ENCODE measurements around the gene POU2AF1. TPM values are rescaled to one million over a fixed set of nuclear protein-coding genes. Genes with fewer than 3 reads are reported as not detected.

The POU2AF1 gene
- total RNA-seq, 3 donors from 2014 or later (not counting 1 experiment from before 2014, with no cell fraction given): 0.82 to 16.8 (median 1.1) TPM

- H3K36me3 ChIP-seq (ENCODE audit: control insufficient read depth, insufficient read depth, low read length): no peaks in the 10 kb centered on the region
- no peak overlapping the region for H3K4me3 ChIP-seq (ENCODE audit: low read length)
- H3K9me3 Mint-ChIP-seq: no peaks in the 10 kb centered on the region
- TF ChIP-seq CTCF (IDR thresholded peaks at IDR 0.05): no peak
- H3K9me3 ChIP-seq (ENCODE audit: control insufficient read depth, insufficient read depth, low read length): no peaks in the 10 kb centered on the region
- no peak overlapping the region for H3K27ac Mint-ChIP-seq
- H3K27me3 Mint-ChIP-seq (ENCODE audit: low read depth in 2 of 2): peaks cover 4 to 11% of the 10 kb centered on the region in 2 donors
- H3K27me3 ChIP-seq (ENCODE audit: control insufficient read depth, insufficient read depth, low read length): no peaks in the 10 kb centered on the region
- no peak for DNase-seq
- H3K4me1 ChIP-seq (ENCODE audit: control insufficient read depth, insufficient read depth, low read length): no peaks in the 10 kb centered on the region
- intact Hi-C loops (cut with micrococcal nuclease): no loop called here
- no peak overlapping the region for H3K4me3 Mint-ChIP-seq
- no peak for ATAC-seq
- 91% methylated on average over 4 of the region's 4 CpGs for WGBS (ENCODE audit: insufficient coverage)
- no peaks in the 10 kb centered on the region for H3K4me1 Mint-ChIP-seq
- no peaks in the 10 kb centered on the region for H3K36me3 Mint-ChIP-seq
- H3K27ac ChIP-seq (ENCODE audit: low read length): no peak overlapping the region
Observed at GRCh38 chr11:111392552-111392951, 13.5 kb upstream of the POU2AF1 start.

GRCh38 chr11:111391328-111392124 lies 12.5 kb upstream of the POU2AF1 start:
- Histone ChIP-seq H3K9me3 (ENCODE audit: control insufficient read depth, insufficient read depth, low read length) (no peaks in the 10 kb centered on the region), H3K4me3 (ENCODE audit: low read length) (no peak overlapping the region), H3K27ac (ENCODE audit: low read length) (no peak overlapping the region), H3K4me1 (ENCODE audit: control insufficient read depth, insufficient read depth, low read length) (no peaks in the 10 kb centered on the region), H3K27me3 (ENCODE audit: control insufficient read depth, insufficient read depth, low read length) (no peaks in the 10 kb centered on the region), H3K36me3 (ENCODE audit: control insufficient read depth, insufficient read depth, low read length) (no peaks in the 10 kb centered on the region)
- H3K9me3 Mint-ChIP-seq: no peaks in the 10 kb centered on the region
- no peaks in the 10 kb centered on the region for H3K4me1 Mint-ChIP-seq
- WGBS (ENCODE audit: insufficient coverage): 93% methylated on average over 13 of the region's 13 CpGs
- no peak overlapping the region for H3K27ac Mint-ChIP-seq
- intact Hi-C loops (cut with micrococcal nuclease): no loop called here
- DNase-seq (no peak), ATAC-seq (no peak)
- no peak overlapping the region for H3K4me3 Mint-ChIP-seq
- H3K27me3 Mint-ChIP-seq (ENCODE audit: low read depth in 2 of 2): peaks cover 4 to 11% of the 10 kb centered on the region in 2 donors
- no peaks in the 10 kb centered on the region for H3K36me3 Mint-ChIP-seq
- TF ChIP-seq CTCF (IDR thresholded peaks at IDR 0.05): no peak

GRCh38 chr11:111388842-111389241 lies 9.8 kb upstream of the POU2AF1 start:
- Histone ChIP-seq H3K27me3 (ENCODE audit: control insufficient read depth, insufficient read depth, low read length) (no peaks in the 10 kb centered on the region), H3K9me3 (ENCODE audit: control insufficient read depth, insufficient read depth, low read length) (no peaks in the 10 kb centered on the region), H3K4me1 (ENCODE audit: control insufficient read depth, insufficient read depth, low read length) (no peaks in the 10 kb centered on the region), H3K4me3 (ENCODE audit: low read length) (no peak overlapping the region), H3K27ac (ENCODE audit: low read length) (no peak overlapping the region), H3K36me3 (ENCODE audit: control insufficient read depth, insufficient read depth, low read length) (no peaks in the 10 kb centered on the region)
- Mint-ChIP-seq H3K27ac (no peak overlapping the region), H3K9me3 (no peaks in the 10 kb centered on the region), H3K36me3 (no peaks in the 10 kb centered on the region), H3K27me3 (ENCODE audit: low read depth in 2 of 2) (peaks cover 0 to 11% of the 10 kb centered on the region in 2 donors), H3K4me3 (no peak overlapping the region), H3K4me1 (no peaks in the 10 kb centered on the region)
- ATAC-seq (no peak), DNase-seq (no peak)
- intact Hi-C loops (cut with micrococcal nuclease): no loop called here
- whole genome bisulfite sequencing (ENCODE audit: insufficient coverage): 63% methylated on average over 1 of the region's 1 CpG
- TF ChIP-seq CTCF (IDR thresholded peaks at IDR 0.05): no peak

GRCh38 chr11:111388420-111388819 lies 9.3 kb upstream of the POU2AF1 start:
- Mint-ChIP-seq H3K4me3 (no peak overlapping the region), H3K27me3 (ENCODE audit: low read depth in 2 of 2) (peaks cover 0 to 11% of the 10 kb centered on the region in 2 donors), H3K9me3 (no peaks in the 10 kb centered on the region), H3K4me1 (no peaks in the 10 kb centered on the region), H3K27ac (no peak overlapping the region), H3K36me3 (no peaks in the 10 kb centered on the region)
- intact Hi-C loops (cut with micrococcal nuclease): no loop called here
- no peaks in the 10 kb centered on the region for H3K9me3 ChIP-seq (ENCODE audit: control insufficient read depth, insufficient read depth, low read length)
- no peaks in the 10 kb centered on the region for H3K4me1 ChIP-seq (ENCODE audit: control insufficient read depth, insufficient read depth, low read length)
- H3K4me3 ChIP-seq (ENCODE audit: low read length): no peak overlapping the region
- H3K27me3 ChIP-seq (ENCODE audit: control insufficient read depth, insufficient read depth, low read length): no peaks in the 10 kb centered on the region
- no peaks in the 10 kb centered on the region for H3K36me3 ChIP-seq (ENCODE audit: control insufficient read depth, insufficient read depth, low read length)
- H3K27ac ChIP-seq (ENCODE audit: low read length): no peak overlapping the region
- WGBS (ENCODE audit: insufficient coverage): 93% methylated on average over 4 of the region's 4 CpGs
- no peak for TF ChIP-seq CTCF (IDR thresholded peaks at IDR 0.05)
- ATAC-seq (no peak), DNase-seq (no peak)
